Activated CD8-positive, alpha-beta memory T cell treated with anti-CD3 and anti-CD28 coated beads, Interleukin-2, amount 50 U/mL, for 1 hour (primary cell): ENCODE results near the gene PPFIBP1.
A peak's percentile ranks its signal among the peaks of the same experiment; 100 is the strongest.
"Not testable (repeated sequence)": the region's sequence is repeated elsewhere in the genome, so short reads cannot be mapped to it uniquely, and the experiment has no call there.

Experiments used
- DNase-seq: peaks from one replicate; pipeline ENCODE4 v3.0.0-alpha.2; 2020; ENCODE audit errors: extremely low read depth

Gene PPFIBP1

DNA sequence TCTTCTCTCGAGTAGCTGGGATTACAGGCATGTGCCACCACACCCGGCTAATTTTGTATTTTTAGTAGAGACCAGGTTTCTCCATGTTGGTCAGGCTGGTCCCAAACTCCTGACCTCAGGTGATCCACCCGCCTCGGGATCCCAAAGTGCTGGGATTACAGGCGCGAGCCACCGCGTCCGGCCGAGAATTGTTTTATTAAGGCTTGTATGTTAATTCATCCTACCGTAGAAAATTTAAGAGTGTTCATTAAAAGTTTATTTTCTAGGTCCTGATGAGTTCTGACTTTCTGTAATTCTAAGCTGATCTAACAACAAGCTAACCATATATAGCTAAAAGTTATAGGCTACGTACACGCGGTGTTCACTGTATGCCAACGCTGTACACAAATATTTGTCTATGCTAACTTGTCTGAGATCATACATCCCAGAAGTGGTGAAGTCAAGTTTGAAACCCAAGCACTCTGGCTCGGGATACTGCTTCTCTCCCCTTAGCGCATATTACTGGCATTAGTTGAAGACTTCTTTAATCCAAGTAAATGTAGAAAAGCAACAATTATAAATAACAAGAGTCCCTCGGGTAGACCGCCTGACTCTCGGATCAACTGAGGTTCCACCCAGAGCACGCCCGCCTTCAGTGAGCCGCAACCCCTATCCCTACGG, 186.1 kb downstream of the PPFIBP1 start:
- DNase-seq: no peak

DNA sequence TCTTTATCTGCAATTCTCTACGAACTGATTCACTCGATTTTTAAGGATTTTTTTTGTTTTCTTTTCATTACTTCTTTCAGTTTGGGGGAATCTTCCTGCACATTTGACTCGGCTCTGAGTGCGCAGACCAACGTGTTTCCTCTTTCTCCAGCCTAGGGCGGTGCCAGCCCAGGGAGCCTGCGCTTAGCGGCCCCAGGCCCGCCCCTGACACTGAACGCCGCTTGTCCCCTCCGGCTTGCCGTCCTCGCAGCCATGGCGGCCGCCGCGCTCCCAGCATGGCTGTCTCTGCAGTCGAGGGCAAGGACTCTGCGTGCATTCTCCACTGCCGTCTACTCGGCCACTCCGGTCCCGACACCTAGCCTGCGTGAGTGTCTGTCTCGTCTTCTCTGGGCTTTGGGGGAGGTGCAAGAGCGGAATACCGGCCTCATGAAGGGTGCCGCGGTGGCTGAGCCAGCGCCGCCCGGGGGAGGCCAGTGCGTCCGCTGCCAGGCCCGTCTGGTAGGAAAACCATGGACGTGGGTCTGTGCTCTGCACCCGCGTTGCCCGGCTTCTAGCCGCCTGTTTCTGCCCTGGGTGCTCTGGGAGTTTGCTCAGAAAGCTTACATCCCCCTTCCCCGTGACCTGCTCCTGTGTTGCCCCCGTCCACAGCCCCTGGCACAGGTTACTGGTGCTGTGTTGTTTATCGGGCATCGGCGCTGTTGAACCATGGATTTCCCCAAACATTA, 186.7 kb downstream of the PPFIBP1 start, which contains the start of gene MRPS35:
Gene MRPS35, plus strand, starts transcription at position 241 of the 725 bp plus-strand sequence. Its CDS starts 12 bp downstream, at position 253.
- peak; percentile 72 for DNase-seq

DNA sequence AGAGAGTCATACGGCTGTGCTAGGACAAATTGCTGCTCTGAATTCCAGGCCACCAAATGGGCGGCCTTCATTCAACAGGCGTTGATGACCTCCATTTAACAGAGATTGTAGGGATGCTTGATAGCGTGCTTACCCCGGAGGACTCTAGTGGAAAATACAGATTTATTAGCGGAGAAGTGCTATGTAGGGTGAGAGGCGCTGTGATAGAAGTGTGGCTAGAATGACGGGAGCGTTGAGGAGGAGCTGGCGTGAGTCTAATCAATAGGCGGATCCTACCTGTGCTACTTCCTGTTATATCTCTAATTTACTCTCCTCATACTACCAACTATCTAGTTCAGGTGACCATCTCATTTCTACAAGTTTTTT, 187.3 kb downstream of the PPFIBP1 start:
- no peak for DNase-seq

DNA sequence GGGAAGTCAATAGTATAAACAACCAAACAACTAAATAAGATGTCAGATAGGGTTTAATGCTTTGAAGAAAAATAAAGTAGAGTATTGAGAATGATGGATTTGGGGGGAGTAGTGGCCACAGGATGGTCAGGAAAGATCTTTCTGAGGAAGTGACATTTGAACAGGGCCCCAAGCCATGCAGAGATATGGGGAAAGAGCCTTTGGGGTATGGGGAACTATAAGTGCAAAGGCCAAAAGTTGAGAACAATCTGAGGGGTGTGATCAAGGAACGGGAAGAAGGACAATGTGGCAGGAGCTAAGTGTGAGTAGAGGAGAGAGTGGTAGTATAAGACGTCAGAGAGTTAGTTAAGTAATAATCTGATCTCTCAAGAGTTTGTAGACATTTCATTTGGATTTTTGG, 188.0 kb downstream of the PPFIBP1 start:
- DNase-seq: no peak

DNA sequence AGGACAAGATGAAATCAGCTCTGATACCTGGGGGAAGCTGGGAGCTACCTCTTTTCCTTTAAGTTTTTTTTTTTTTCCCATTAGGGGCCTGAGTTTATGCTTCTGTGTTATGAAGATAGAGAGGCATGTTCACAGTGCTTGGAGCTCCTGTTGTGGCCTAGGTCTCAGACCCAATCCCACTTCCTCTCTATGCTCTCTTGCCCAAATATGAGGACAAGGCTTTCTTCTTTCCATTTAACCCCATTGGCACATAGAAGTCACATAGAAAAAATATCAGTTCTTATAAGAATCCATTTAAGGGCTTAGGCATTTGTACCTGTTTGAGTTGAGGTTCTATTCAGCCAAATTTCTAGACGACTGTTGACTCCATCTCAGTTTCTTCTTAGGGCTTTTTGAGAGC, 199.2 kb downstream of the PPFIBP1 start:
- DNase-seq: no peak

DNA sequence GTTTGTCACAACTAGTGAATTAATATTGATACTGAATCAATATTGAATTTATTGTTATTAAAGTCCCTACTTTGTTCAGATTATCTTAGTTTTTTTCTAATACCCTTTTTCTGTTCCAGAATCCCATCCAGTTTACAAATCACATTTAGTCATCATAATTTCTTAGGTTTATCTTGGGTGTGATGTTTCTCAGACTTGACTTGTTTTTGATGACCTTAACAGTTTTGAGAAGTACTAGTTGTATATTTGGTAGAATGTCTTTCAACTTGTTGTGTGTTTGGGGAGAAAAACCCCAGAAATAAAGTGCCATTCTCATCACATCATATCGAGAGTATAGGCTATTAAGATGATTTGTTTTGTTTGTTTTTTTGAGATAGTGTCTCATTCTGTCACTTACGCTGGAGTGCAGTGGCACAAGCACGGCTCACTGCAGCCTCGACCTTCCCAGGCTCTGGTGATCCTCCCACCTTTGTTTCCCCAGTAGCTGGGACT, 206.1 kb downstream of the PPFIBP1 start:
- DNase-seq: no peak

DNA sequence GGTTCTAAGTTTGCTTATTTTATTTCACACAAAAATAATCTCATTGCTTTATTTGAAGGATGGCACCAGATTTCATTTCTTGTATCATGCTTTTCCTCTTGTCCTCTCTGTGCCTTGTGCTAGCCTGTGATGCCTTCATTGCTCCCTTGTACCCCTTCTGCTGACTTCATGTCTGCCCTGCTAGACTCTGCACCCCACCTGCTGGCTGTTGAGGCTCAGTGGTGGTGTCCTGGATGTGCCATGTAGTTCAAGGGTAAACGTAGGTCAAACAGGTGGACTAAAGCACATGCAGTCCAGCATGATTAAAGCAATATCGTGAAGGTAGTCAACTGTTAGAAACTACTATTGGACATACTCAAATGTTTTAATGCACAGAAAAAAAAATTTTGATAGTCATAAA, 208.3 kb downstream of the PPFIBP1 start:
- DNase-seq: no peak

DNA sequence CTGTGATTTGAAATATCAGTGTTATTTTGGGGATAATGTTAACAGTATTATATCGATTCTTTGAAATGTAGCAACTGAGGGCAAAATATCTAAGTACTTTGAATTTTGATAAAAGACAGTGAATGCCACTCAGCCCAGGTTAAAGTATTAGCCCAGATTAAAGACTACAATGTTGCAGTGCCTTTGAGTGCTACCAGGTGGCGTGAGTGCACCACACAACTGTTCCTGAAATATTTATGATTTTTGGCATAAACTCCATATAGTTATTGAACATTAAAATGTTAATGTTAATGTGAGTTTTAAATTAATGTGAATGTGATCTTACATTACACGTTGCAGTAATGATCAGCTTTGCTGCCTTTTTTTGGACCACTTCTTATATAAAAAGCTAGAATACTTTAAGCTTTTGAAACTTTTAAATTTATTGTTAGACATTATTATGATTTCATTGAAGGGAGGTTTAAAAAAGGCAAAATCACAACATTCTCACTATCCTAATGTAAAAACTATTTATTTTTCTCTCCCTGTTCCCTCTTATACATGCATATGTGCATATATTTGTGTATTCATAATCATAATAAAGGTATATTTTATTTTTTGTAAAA, 209.1 kb downstream of the PPFIBP1 start:
- DNase-seq: no peak

DNA sequence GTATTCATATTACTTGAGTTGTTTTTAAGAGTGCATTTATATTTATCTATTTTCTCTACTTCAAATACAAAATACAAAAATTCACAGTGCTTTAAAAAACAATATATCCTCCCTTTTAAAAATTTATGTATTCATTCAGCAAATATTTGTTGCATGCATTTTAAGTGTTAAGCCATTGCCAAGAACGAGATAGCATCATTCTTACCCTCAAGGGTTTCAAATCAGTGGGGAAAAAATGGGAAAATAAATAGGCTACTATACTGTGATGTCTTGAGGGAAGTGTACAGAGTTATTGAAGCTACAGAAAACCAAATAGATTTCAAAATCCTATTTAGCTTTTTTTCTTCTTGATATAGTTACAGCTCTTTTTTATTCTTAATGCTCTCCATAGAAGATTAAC, 209.8 kb downstream of the PPFIBP1 start:
- no peak for DNase-seq

DNA sequence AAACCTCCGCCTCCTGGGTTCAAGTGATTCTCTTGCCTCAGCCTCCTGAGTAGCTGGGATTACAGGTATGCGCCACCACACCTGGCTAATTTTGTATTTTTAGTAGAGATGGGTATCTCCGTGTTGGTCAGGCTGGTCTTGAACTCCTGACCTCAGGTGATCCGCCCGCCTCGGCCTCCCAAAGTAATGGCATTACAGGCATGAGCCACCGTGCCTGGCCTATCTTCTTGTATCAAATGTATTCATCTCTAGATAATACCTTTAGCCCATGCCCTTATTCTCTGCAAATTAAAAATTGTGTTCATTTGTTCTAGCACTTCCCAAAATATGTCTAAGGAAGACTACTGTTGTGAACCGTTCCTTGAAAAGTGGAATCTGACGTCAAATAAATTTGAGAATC, 210.3 kb downstream of the PPFIBP1 start:
- not testable (repeated sequence) for DNase-seq

DNA sequence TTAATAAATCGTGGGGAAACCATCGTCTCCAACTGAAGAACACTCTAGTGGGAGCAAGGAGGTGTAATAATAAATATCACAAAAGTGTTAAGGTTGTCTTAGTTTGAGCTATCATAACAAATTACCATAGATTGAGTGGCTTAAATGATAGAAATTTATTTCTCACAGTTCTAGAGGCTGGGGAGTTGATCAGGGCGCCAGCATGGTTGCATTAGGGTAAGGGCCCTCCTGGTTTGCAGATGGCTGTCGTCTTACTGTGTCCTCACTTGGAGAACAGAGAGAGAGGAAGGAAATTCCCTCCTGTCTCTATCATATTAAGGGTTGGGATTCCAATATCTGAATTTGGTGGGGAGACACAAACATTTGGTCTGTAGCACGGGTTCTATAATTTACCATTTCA, 219.6 kb downstream of the PPFIBP1 start:
- DNase-seq: no peak
